Common myeloid progenitor, CD34-positive (primary cell): Measurements from ENCODE around the gene NAA38.

Experiments used
- CTCF ChIA-PET: fragments of 350-600 bp; sonication (Branson Sonifier 250); formaldehyde crosslinking; loops from one replicate; lab custom pipeline; 2021; ENCODE audit warnings: antibody characterized with exemption; lab: Charles Lee
- POLR2A ChIA-PET: fragments of 350-600 bp; sonication (Branson Sonifier 250); formaldehyde crosslinking; loops from one replicate; lab custom pipeline; 2021; ENCODE audit warnings: antibody characterized with exemption; lab: Charles Lee
- DNase-seq, 3 donors: peaks; one replicate each; pipeline versions ENCODE4 v3.0.0 to v3.0.0-alpha.2; 2013
- H3K27ac ChIP-seq, 2 experiments: 1 replicate in 1 of 2; 2 replicates in 1 of 2; pipeline ENCODE4 v1.7.0; 2013; ENCODE audit warnings: inconsistent platforms in 2 of 2, low read length in 2 of 2, mild to moderate bottlenecking in 2 of 2, low read depth in 1 of 2, moderate library complexity in 1 of 2; ENCODE audit not compliant: severe bottlenecking in 2 of 2, insufficient read depth in 1 of 2, poor library complexity in 1 of 2
- H3K27me3 ChIP-seq, 5 experiments: replicated peaks in 2 of 5; 1 replicate in 3 of 5; 2 replicates in 2 of 5; pipeline versions ENCODE4 v1.6.1 to v1.7.0; 2013; ENCODE audit warnings: low read length in 4 of 5, mild to moderate bottlenecking in 2 of 5, moderate library complexity in 2 of 5, inconsistent platforms in 1 of 5; ENCODE audit not compliant: insufficient read depth in 5 of 5, control insufficient read depth in 4 of 5
- H3K36me3 ChIP-seq, 4 experiments: 1 replicate in 2 of 4; 2 replicates in 2 of 4; pipeline versions ENCODE4 v1.6.1 to v1.7.0; 2013; ENCODE audit warnings: low read length in 3 of 4, control low read depth in 1 of 4, mild to moderate bottlenecking in 1 of 4; ENCODE audit not compliant: control insufficient read depth in 4 of 4, insufficient read depth in 4 of 4
- H3K4me1 ChIP-seq, 4 experiments: 1 replicate in 3 of 4; 2 replicates in 1 of 4; pipeline versions ENCODE4 v1.6.1 to v1.7.1; 2013; ENCODE audit warnings: low read length in 3 of 4, mild to moderate bottlenecking in 3 of 4, control low read depth in 1 of 4, inconsistent platforms in 1 of 4, moderate library complexity in 1 of 4; ENCODE audit not compliant: control insufficient read depth in 4 of 4, insufficient read depth in 4 of 4; ENCODE audit errors: control extremely low read depth in 1 of 4
- H3K4me3 ChIP-seq, 7 experiments: 1 replicate in 4 of 7; 2 replicates in 3 of 7; pipeline versions ENCODE4 v1.5.1 to v1.7.0; 2013; ENCODE audit warnings: mild to moderate bottlenecking in 7 of 7, low read length in 6 of 7, moderate library complexity in 6 of 7, inconsistent platforms in 2 of 7, low read depth in 2 of 7, control low read depth in 1 of 7; ENCODE audit not compliant: insufficient read depth in 4 of 7, control insufficient read depth in 1 of 7; ENCODE audit errors: extremely low read depth in 1 of 7
- H3K9me3 ChIP-seq, 5 experiments: 1 replicate in 4 of 5; 2 replicates in 1 of 5; pipeline versions ENCODE4 v1.6.1 to v1.7.1; 2013; ENCODE audit warnings: low read length in 4 of 5, mild to moderate bottlenecking in 2 of 5, inconsistent platforms in 1 of 5, low read depth in 1 of 5, moderate library complexity in 1 of 5; ENCODE audit not compliant: control insufficient read depth in 4 of 5, insufficient read depth in 2 of 5; ENCODE audit errors: control extremely low read depth in 1 of 5
- WGBS: methylation state at CpG from one replicate; pipeline ENCODE4 v1.1.5; 2013; ENCODE audit not compliant: insufficient coverage; 5-methylcytosine and 5-hydroxymethylcytosine counted together

NAA38 gene

DNA sequence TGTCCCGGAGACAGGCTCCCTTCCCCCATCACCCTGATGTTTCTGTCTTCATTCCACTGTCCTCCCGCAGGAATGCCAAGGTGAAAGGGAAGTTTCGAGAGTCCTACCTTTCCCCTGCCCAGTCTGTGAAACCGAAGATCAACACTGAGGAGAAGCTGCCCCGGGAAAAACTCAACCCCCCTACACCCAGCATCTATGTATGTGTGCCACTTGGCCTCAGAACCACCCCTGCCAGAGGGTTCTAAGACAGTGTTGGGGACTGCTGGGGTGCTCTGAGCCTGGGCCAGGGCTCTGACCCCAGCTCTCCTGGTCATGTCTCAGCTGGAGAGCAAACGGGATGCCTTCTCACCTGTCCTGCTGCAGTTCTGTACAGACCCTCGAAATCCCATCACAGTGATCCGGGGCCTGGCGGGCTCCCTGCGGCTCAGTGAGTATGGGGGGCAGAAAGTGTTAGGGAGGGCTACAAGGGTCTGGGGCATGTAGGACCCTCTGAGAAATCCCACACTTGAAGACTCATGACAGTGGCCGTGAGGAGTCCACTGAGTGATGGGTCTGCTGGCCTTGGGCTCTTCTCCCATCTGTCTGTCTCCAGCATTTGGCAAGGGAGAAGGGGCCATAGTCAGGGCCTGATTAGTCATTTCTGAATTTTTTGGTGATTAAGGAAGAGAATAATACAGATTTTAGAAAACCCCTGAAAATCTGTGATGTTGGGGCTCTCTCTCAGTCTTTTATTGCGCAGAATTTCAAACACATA lies 7.4 kb downstream of the NAA38 start:
- Histone ChIP-seq H3K4me1 (peaks cover 0 to 23% (median 14%) of the 10 kb centered on the region in 4 experiments), H3K27ac (no peak overlapping the region), H3K4me3 (no peak overlapping the region), H3K27me3 (no peaks in the 10 kb centered on the region), H3K9me3 (no peaks in the 10 kb centered on the region), H3K36me3 (peaks cover 8 to 78% (median 52%) of the 10 kb centered on the region in 4 experiments)
- ChIA-PET POLR2A (interaction anchor here (0.7 to 5.0 kb wide), 3 partner anchors 15 to 222 kb away, joined by 3 to 28 read pairs (median 4); partner anchors contain the start of genes KDM6B and SAT2), CTCF (interaction anchor here (1.0 to 4.5 kb wide), 7 partner anchors 9 to 29 kb away, joined by 3 to 29 read pairs (median 8); partner anchors contain the start of gene KDM6B)
- 98% methylated on average over 6 of the region's 12 CpGs for whole genome bisulfite sequencing
- no peak for DNase-seq

- H3K27me3 ChIP-seq = no peaks in the 10 kb centered on the region
- ChIA-PET CTCF (interaction anchor here (1.3 to 2.4 kb wide), 3 partner anchors 11 to 28 kb away, joined by 4 to 10 read pairs (median 4); no protein-coding TSS in a partner anchor), POLR2A (interaction anchor here (0.9 to 5.0 kb wide), 2 partner anchors 14 to 27 kb away, joined by 3 to 28 read pairs; partner anchors contain the start of gene KDM6B)
- peaks cover 8 to 78% (median 50%) of the 10 kb centered on the region in 4 experiments for H3K36me3 ChIP-seq
- no peak overlapping the region for H3K4me3 ChIP-seq
- no peak for DNase-seq
- no peak overlapping the region for H3K27ac ChIP-seq
- H3K4me1 ChIP-seq = peaks cover 0 to 27% (median 19%) of the 10 kb centered on the region in 4 experiments
- H3K9me3 ChIP-seq = no peaks in the 10 kb centered on the region
- 97% methylated on average over 32 of the region's 35 CpGs for WGBS
Measured at GRCh38 chr17:7849130-7849750, 8.1 kb downstream of the NAA38 start.

GRCh38 chr17:7848739-7849129 lies 8.6 kb downstream of the NAA38 start:
- POLR2A ChIA-PET = interaction anchor here (5.0 kb wide), 1 partner anchor 14 kb away, joined by 28 read pairs; the partner anchor contains the start of gene KDM6B
- H3K36me3 ChIP-seq = peaks cover 8 to 78% (median 49%) of the 10 kb centered on the region in 4 experiments
- H3K4me3 ChIP-seq = no peak overlapping the region
- DNase-seq = no peak
- no peaks in the 10 kb centered on the region for H3K27me3 ChIP-seq
- H3K9me3 ChIP-seq = no peaks in the 10 kb centered on the region
- H3K27ac ChIP-seq = no peak overlapping the region
- 94% methylated on average over 9 of the region's 21 CpGs for WGBS
- CTCF ChIA-PET = interaction anchor here (1.3 kb wide), 1 partner anchor 10 kb away, joined by 4 read pairs; no protein-coding TSS in a partner anchor
- H3K4me1 ChIP-seq = peaks cover 0 to 30% (median 23%) of the 10 kb centered on the region in 4 experiments

- POLR2A ChIA-PET = interaction anchor here (5.0 kb wide), 1 partner anchor 13 kb away, joined by 28 read pairs; the partner anchor contains the start of gene KDM6B
Measured at GRCh38 chr17:7848131-7848579, 9.2 kb downstream of the NAA38 start.

GRCh38 chr17:7846765-7847661 lies 10.3 kb downstream of the NAA38 start:
- CTCF ChIA-PET = interaction anchor here (1.0 to 2.8 kb wide), 2 partner anchors 10 to 13 kb away, joined by 3 to 27 read pairs; partner anchors contain the start of genes CYB5D1, KDM6B and NAA38
- H3K36me3 ChIP-seq = peaks cover 8 to 62% (median 37%) of the 10 kb centered on the region in 4 experiments

More at GRCh38 chr17:7848131-7848579, 9.2 kb downstream of the NAA38 start:
- Histone ChIP-seq H3K9me3 (no peaks in the 10 kb centered on the region), H3K4me1 (peaks cover 0 to 36% (median 28%) of the 10 kb centered on the region in 4 experiments), H3K27ac (no peak overlapping the region), H3K4me3 (no peak overlapping the region), H3K36me3 (peaks cover 8 to 73% (median 45%) of the 10 kb centered on the region in 4 experiments), H3K27me3 (no peaks in the 10 kb centered on the region)
- WGBS = 91% methylated on average over 7 of the region's 20 CpGs
- CTCF ChIA-PET = no interaction called here
- DNase-seq = no peak

More at GRCh38 chr17:7846765-7847661, 10.3 kb downstream of the NAA38 start:
- H3K4me1 ChIP-seq = peaks cover 0 to 41% (median 37%) of the 10 kb centered on the region in 4 experiments
- no peaks in the 10 kb centered on the region for H3K9me3 ChIP-seq
- no peak overlapping the region for H3K27ac ChIP-seq
- WGBS = 99% methylated on average over 14 of the region's 34 CpGs
- no peaks in the 10 kb centered on the region for H3K27me3 ChIP-seq
- POLR2A ChIA-PET = interaction anchor here (5.0 kb wide), 1 partner anchor 12 kb away, joined by 28 read pairs; the partner anchor contains the start of gene KDM6B
- no peak for DNase-seq
- no peak overlapping the region for H3K4me3 ChIP-seq
